VCaP (cell line): ENCODE results near the gene ABHD3.
"Not testable (repeated sequence)": the region's sequence is repeated elsewhere in the genome, so short reads cannot be mapped to it uniquely, and the experiment has no call there.

Experiments
- H3K27ac ChIP-seq: fragments of 450-650 bp; 2 replicates; pipeline ENCODE4 v1.5.1; 2017
- TF ChIP-seq, protein P1 (sequence below): fragments of 450-650 bp; conservative IDR thresholded peaks from 2 replicates; pipeline ENCODE4 v1.5.1; 2017; ENCODE audit warnings: mild to moderate bottlenecking, moderate library complexity

ABHD3 gene

DNA sequence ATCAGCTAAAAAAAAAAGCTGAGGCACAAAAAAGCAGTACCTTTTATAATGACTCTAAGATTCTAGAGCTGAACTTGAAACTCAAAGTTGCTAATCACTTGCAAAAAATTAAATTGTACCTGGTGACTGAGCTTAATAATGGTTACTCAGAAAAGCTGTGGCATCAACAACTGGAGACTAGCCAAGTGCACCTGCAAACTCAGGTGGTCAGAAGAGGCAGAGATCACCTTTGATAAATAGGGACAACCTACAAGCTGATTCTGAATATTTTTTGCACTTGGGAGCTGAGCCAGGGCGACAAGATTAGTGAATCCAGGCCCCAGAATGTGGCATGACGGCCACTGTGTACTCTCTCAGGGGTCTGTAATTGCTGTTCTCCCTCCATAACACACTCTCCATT is 3.0 kb downstream of the ABHD3 start:
- no peak overlapping the region for H3K27ac ChIP-seq
- TF ChIP-seq, protein P1, sequence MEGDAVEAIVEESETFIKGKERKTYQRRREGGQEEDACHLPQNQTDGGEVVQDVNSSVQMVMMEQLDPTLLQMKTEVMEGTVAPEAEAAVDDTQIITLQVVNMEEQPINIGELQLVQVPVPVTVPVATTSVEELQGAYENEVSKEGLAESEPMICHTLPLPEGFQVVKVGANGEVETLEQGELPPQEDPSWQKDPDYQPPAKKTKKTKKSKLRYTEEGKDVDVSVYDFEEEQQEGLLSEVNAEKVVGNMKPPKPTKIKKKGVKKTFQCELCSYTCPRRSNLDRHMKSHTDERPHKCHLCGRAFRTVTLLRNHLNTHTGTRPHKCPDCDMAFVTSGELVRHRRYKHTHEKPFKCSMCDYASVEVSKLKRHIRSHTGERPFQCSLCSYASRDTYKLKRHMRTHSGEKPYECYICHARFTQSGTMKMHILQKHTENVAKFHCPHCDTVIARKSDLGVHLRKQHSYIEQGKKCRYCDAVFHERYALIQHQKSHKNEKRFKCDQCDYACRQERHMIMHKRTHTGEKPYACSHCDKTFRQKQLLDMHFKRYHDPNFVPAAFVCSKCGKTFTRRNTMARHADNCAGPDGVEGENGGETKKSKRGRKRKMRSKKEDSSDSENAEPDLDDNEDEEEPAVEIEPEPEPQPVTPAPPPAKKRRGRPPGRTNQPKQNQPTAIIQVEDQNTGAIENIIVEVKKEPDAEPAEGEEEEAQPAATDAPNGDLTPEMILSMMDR, result no peak

DNA sequence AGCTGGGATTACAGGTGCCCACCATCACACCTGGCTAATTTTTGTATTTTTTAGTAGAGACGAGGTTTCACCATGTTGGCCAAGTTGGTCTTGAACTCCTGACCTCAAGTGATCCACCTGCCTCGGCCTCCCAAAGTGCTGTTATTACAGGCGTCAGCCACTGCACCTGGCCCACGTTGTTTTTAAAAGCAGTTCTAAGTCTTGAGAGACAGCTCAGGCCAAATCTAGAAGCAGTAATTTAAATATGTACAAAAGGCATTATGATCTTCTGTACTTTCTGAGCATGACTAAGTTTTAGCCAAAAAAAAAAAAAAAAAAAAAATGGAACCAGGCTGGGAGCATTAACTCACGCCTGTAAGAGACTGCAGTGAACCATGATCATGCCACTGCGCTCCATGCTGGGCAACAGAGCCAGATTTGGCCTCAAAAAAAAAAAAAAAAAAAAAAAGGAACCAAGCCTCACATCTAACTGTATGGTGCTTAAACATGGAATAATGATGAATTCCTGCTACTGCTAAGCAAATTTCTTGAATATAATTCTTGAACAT is 4.0 kb downstream of the ABHD3 start:
- H3K27ac ChIP-seq, result no peak overlapping the region
- TF ChIP-seq, protein P1, result no peak

DNA sequence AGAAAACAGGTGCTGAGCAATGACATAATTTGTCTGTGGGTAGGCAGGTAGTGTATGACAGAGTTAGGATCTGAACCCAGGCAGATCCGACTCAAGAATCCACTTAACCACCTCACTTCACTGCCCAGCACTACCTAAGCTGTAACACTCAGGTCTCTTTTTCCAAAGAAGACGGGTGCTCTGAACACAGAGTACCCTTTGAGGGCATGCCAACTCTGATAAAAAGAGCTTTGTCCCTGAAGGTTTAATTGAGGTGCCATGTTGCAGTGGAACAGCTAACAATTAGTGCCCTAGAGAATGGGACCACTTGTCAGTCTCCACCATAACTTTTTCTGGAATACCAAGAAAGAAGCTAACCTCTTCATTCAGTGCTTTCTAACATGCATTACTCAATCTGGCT is 11.3 kb downstream of the ABHD3 start:
- H3K27ac ChIP-seq, result no peak overlapping the region
- TF ChIP-seq, protein P1, result no peak

DNA sequence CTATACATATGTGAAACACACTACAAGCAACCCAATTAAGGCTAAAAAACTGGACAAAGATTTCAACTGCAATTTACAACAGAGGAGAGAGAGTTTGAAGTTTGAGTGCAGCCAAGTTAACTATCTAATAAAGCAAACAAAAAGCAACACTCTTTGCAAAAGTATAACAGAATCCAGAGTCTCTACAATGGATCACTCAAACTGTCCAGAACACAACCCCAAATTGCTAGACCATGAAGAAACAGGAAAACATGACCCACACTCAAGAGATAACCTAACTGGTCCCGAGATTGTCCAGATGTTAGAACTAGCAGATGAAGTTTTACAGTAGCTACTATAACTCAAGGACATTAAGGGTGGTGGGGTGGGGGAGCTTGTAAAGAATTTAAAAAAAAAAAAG is 14.8 kb downstream of the ABHD3 start:
- TF ChIP-seq, protein P1, result no peak
- H3K27ac ChIP-seq, result no peak overlapping the region

DNA sequence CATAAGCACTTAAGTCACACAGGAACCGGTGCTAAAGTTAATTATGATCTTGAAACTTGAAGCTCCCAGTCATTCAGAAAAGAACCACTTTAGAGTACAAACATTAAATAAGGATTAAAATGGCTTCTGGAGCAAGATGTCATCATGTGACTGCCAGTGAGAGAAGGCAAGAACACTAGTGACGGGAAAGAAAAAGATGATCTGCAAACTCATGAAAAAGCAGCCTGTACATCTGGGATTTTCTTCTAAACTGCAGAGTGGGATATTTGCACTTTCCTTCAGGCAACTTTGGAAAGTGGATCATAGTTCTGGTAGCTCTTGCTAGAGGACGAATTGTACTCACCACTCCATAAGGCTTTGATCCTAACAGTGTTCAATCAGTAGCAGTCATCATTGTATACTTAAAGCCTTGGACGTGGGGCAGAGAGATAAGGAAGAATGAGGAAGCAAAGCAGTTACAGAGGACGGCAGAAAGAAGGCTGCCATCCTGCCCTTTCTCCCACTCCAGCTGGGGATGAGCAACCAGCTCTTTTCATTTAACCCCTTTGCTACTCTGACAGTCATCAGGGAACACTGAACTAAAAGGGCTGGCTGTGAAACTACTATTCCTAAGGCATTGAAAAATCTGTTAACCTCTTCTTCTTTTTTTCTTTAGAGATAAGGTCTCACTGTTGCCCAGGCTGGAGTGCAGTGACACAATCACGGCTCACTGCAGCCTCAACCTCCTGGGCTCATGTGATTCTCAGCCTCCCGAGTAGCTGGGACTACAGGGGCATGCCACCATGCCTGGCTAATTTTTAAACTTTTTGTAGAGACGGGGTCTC is 18.1 kb downstream of the ABHD3 start:
- H3K27ac ChIP-seq, result no peak overlapping the region
- TF ChIP-seq, protein P1, result no peak

DNA sequence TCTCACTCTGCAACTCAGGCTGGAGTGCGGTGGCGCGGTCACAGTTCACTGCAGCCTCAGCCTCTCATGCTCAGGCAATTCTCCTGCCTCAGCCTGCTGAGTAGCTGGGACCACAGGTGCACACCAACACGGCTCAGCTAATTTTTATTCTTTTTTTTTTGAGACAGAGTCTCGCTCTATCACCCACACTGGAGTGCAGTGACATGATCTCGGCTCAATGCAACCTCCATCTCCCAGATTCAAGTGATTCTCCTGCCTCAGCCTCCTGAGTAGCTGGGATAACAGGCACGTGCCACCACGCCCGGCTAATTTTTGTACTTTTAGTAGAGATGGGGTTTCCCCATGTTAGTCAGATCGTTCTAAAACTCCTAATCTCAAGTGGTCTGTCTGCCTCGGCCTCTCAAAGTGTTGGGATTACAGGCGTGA is 19.0 kb downstream of the ABHD3 start:
- not testable (repeated sequence) for H3K27ac ChIP-seq

DNA sequence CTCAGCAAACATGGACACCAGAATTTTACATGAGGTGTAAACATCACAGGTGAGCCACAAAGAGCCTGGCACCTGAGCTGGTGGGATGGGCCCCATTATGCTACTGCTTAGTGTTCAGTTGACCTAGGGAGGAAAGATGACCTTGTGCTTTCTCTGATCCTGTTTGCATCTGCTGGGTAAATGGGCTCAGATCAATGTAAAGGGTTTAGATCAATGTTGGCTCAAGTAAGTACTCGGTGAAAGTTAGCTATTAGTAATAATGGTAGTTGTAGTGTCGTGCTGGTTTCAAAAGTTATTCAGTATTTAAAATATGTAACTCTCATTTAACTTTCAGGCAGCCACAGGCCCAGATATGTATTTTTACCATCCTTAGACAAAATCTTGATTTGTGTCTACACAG is 19.8 kb downstream of the ABHD3 start:
- no peak overlapping the region for H3K27ac ChIP-seq
- TF ChIP-seq, protein P1, result no peak
